Muscle of back (tissue), 11 donors: ENCODE data around the gene ADCY6. TPM values are rescaled to one million over a fixed set of nuclear protein-coding genes. Genes with fewer than 3 reads are reported as not detected.
A peak's percentile ranks its signal among the peaks of the same experiment; 100 is the strongest.

Source experiments
- DNase-seq, 3 donors: peaks; one replicate each; pipeline versions ENCODE4 v3.0.0 to v3.0.0-alpha.2; 2013
- polyA plus RNA-seq, 10 donors: library from polyadenylated mRNA; unstranded; fragments of 120-200 nt; gene quantifications; one replicate each; pipeline ENCODE4 v1.2.1, GENCODE V29; 2013; ENCODE audit not compliant: insufficient read length in 10 of 10

ADCY6 gene
- polyA plus RNA-seq, 10 donors: 30.4 to 53.5 (median 38.0) TPM

GRCh38 chr12:48816143-48816854, 27.4 kb upstream of the ADCY6 start:
- DNase-seq: peak in 1 of 3 donors; percentile 36

GRCh38 chr12:48815126-48816110, 26.5 kb upstream of the ADCY6 start:
- DNase-seq: peak; percentile 81 to 96 (median 87)

DNA sequence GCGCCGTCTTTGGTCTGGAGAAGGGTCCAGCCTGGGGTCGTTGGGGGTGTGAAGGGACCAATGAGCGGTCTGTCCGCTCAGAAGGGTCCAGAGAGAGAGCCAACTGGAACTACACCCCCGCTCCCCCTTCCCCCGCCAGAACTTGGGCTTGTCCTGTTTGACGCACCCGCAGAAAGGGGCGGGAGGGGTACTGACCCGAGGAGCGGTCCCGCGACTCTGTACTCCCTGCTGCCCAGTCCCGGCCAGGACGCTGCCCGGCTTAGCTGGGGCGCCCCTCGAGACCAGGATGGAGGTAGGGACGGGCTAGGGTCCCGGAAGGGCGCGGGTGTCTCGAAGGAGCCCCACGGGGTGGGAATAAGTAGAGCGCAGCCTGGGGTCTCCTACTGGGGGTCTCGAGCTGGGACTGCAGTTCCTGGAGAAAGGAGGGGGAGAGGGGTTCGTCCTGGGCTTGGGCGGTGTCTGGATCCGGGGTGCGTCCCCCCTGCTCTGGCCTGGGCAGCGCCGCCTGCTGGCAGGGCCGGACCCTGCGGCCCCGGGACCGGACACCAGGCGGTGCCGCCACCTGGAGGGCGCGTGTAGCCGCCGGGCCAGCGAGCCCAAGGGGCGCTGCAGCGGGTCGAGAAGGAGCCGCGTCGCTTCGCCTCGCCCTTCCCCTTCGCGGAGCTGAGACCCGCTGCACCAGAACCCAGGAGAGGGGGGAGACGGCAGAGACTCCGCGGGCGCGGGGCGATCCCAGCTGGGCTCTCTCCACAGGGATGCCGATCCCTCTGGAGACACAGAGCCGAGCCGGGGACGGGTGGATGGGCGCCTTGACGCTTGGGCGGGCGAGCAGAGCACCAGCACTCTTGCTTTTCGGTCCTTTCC, 25.6 kb upstream of the ADCY6 start:
- peak; percentile 63 to 88 (median 81) for DNase-seq

GRCh38 chr12:48813465-48814261, 24.8 kb upstream of the ADCY6 start:
- peak in 2 of 3 donors; percentile 30 to 67 for DNase-seq

DNA sequence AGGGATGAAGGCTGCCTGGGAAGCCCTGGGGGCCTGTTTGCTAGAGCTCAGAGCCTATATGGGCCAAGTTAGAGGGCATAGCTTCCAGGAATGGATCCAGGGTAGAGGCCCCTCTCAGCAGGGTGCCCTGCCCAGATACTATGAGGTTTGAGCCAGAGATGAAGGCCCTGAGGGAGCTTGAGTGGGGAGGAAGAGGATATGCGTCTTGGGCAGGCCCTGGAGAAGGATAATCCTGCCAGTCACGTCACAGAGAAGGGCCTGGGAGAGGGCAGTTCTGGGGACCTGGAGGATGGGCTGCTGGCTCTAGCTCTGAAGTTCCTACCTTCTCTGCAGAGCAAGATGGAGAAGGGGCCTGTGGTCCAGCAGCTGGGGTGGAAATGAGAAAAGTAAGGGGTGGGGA, 23.5 kb upstream of the ADCY6 start:
- DNase-seq: no peak

- no peak for DNase-seq
Observed at GRCh38 chr12:48811437-48812090, 22.7 kb upstream of the ADCY6 start.

- DNase-seq: peak in 1 of 3 donors; percentile 78
Observed at GRCh38 chr12:48810903-48811431, 22.1 kb upstream of the ADCY6 start.

GRCh38 chr12:48807981-48808380, 19.1 kb upstream of the ADCY6 start:
- no peak for DNase-seq

GRCh38 chr12:48803675-48804074, 14.8 kb upstream of the ADCY6 start:
- DNase-seq: no peak

- no peak for DNase-seq
Observed at GRCh38 chr12:48800971-48801370, 12.1 kb upstream of the ADCY6 start.

DNA sequence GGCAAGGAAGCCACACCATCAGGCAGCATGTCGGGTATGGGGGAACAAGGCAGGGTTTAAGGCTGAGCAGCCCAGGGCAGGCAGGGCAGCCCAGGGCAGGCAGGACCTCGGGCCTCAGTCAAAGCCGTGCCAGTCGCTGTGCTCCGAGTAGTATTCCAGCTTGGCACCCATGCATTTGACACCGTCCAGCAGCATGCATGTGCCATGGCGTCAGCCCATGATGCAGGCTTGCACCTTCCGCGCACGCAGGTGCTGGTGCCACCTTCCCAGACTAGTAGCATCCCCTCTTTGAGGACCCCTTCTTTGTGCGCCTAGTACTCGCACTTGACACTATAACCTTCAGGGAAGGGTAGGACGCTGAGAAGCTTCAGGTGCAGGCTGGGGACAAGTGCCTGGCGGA, 11.6 kb upstream of the ADCY6 start:
- no peak for DNase-seq

- no peak for DNase-seq
Observed at GRCh38 chr12:48796976-48797375, 8.1 kb upstream of the ADCY6 start.

DNA sequence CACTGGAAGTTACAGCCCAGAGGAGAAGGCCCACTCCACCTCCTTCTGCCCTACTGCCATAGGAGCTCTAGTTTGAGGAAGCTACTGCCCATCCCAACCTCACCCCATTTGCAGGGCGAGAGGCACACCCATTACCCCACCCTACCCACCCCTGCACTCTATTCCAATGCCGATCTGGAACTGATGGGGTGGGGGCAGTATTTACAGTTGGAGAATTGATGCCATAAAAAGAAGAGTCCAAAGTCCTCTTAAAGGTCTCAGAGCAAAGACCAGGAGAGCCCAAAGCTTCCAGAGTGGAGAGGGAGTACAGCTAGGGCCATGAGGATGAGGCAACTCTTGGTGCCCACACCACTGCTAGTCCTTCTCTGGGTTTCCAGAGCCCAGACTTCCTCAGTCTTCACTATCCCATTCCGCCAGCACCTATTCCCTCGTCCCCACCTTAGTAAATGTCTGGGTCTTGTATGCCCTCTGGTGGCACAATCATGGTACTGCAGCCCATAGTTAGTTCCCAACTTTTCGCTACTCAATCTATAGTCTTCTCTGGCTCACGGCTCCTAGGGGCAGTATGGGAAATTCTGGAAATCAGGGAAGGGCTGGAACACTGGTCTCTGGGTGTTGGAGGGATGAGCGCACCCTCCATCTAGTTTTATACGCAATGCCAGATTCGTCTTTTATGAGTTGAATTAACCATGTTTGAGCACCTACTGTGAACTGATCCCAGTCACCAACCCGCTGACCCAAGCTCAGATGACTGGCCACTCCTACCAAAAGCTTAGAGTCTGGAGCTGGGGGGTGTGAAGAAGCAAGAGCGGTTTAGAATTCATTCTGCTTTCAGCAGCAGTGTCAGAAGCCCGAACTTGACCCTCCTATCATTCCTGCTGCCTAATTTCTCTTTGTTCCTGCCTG, 6.9 kb upstream of the ADCY6 start:
- DNase-seq: peak; percentile 72 to 89 (median 78)

DNA sequence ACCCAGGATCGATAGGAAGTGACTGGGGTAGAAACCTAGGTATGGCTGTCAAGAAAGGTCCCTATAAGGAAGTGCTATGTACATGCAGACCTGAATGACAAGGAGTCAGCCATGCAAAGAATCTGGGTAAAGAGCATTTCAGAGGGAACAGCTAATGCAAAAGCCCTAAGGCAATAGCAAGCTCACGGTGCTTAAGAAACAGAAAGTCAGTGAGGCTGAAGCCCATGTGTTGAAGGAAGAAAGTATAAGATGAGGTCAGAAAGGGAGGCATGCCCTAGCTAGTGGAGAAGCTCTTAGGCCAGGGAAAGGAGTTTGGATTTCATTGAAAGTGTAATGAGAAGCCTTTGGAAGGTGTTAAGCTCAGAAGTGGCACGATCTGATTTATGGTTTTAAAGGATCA, 6.0 kb upstream of the ADCY6 start:
- DNase-seq: no peak

DNA sequence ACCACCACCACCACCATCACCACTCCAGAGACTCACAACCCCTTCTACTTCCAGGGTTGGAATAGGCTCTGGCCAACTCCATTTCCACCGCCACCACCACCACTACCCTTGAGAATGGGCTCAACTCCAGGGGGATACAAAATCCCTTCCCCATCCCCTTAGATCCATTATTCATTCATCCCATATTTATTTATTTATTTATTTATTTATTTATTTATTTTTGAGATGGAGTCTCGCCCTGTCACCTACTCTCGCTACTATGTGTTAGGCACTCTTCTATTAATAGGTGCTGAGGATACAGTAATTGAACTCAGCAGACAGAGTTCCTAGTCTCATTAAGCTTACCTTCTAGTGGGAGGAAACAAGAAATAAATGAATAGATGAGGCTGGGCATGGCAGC, 4.8 kb upstream of the ADCY6 start:
- no peak for DNase-seq

DNA sequence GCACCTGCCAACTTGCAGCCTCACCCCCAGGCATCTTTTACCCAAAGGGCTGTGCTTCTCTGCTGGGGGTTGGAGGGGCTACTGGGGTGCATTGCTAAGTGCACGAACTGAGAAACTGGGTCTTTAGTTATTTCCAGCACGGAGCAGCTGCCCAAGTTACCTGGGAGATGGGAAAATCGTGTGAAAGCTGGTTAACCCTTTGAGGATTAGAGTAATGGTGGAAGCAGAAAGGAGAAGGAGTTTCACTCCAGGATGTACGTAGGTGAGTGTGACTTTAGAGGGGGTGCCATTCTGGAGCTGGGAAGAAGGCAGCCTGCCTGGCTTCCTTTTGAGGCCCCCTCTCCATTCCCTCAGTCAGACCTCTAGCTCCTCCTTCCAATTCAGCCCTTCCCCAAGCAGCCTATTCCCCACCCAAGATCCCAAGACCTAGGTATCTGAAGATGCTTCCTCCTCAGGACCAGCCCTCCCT, 1.0 kb upstream of the ADCY6 start:
- no peak for DNase-seq

GRCh38 chr12:48788524-48788853, 400 bp downstream of the ADCY6 start:
- DNase-seq: peak in 2 of 3 donors; percentile 17 to 56

DNA sequence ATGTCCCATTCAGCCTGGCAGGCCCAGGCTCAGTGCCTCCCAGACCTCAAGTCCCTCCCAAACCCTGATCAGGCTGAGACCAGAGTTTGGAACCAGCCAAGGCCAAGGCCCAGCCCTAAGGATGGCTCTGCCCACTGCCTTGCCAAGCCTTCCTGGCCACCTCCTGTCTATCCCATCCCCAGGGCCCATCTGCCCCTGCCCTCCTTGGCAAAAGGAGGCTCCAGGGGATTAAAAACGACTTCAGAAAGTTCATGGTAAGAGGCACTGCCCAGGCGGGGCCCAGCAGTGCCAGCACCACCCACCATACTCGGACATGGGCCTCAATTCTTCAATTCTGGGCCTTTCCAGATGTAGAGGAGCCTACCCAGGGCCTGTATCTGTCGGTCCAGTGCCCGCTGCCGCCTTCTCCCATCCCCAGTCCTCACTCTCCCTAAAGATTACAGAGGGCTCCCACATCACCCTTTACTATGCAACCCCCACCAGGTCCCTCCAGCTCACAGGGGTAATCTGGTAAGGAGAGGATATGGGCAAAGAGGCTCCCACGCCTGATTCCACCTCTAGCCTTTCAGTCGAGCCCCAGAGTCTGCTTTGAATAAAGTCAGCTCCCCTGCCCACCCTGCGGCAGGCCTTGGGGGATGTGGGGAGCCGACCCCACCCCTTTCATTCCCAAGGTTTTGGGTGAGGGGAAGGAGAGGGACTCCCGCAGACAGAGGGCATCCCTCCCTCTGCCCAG, 932 bp downstream of the ADCY6 start:
- DNase-seq: no peak
